Activated CD4-positive, alpha-beta T cell treated with anti-CD3 and anti-CD28 coated beads, Interleukin-2, amount 10 ng/mL, durations not matched to agents 24 days and 14 days (primary cell): ENCODE results near the gene LIME1. TPM values are rescaled to one million over a fixed set of nuclear protein-coding genes. Genes with fewer than 3 reads are reported as not detected.

Experiments
- DNase-seq: peaks from one replicate; pipeline ENCODE4 v3.0.0; 2022
- H3K27ac Mint-ChIP-seq: one replicate; pipeline ENCODE4 v1.8.0; 2022; ENCODE audit warnings: mild to moderate bottlenecking, mixed read lengths
- H3K27me3 Mint-ChIP-seq: one replicate; pipeline ENCODE4 v1.8.0; 2022; ENCODE audit warnings: mixed read lengths
- H3K36me3 Mint-ChIP-seq: one replicate; pipeline ENCODE4 v1.8.0; 2022; ENCODE audit warnings: low read depth, mild to moderate bottlenecking, mixed read lengths
- H3K4me1 Mint-ChIP-seq: one replicate; pipeline ENCODE4 v1.8.0; 2021; ENCODE audit warnings: mixed read lengths
- H3K4me3 Mint-ChIP-seq: one replicate; pipeline ENCODE4 v1.8.0; 2022; ENCODE audit warnings: mild to moderate bottlenecking, moderate library complexity, mixed read lengths
- H3K9me3 Mint-ChIP-seq: one replicate; pipeline ENCODE4 v1.8.0; 2021; ENCODE audit warnings: mixed read lengths
- intact Hi-C: fragments of 100-400 bp; cut with micrococcal nuclease; formaldehyde crosslinking; loops from one replicate; pipeline ENCODE4 v1.15.1; 2023
- total RNA-seq: library from RNA; stranded (reverse); gene quantifications from 2 replicates; pipeline ENCODE4 v1.2.3, GENCODE V29; 2022

LIME1 gene
- total RNA-seq, 1 donor from 2014 or later, result 12.2 TPM

GRCh38 chr20:63741676-63742380 lies 5.4 kb downstream of the LIME1 start:
- H3K9me3 Mint-ChIP-seq, result no peaks in the 10 kb centered on the region
- no peaks in the 10 kb centered on the region for H3K27me3 Mint-ChIP-seq
- H3K36me3 Mint-ChIP-seq, result peaks cover 3% of the 10 kb centered on the region
- H3K4me3 Mint-ChIP-seq, result peak overlapping the region; percentile 51
- intact Hi-C loops, result loop anchor here (5.0 kb wide), 1 partner anchor 35 kb away; the partner anchor contains the start of genes ARFRP1 and ZGPAT
- no peak overlapping the region for H3K27ac Mint-ChIP-seq
- no peak for DNase-seq
- H3K4me1 Mint-ChIP-seq, result peaks cover 5% of the 10 kb centered on the region

DNA sequence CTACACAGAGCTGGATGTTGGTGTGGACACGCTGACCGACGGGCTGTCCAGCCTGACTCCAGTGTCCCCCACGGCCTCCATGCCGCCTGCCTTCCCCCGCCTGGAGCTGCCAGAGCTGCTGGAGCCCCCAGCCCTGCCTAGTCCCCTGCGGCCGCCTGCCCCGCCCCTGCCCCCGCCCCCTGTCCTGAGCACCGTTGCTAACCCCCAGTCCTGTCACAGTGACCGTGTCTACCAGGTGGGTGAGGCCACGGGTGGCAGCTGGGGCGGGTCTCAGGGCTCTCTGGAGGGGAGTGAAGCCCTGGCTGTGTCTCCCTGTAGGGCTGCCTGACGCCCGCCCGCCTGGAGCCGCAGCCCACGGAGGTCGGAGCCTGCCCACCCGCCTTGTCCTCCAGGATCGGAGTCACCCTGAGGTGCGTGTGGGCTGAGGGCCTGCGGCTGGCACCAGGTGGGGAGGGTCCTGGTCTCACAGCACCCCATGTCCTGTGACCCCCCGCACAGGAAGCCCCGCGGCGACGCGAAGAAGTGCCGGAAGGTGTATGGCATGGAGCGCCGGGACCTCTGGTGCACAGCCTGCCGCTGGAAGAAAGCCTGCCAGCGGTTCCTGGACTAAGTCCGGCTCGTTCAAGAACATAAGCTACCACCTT lies 6.0 kb downstream of the LIME1 start:
- peaks cover 3% of the 10 kb centered on the region for H3K36me3 Mint-ChIP-seq
- DNase-seq, result no peak
- peaks cover 3% of the 10 kb centered on the region for H3K4me1 Mint-ChIP-seq
- H3K9me3 Mint-ChIP-seq, result no peaks in the 10 kb centered on the region
- intact Hi-C loops, result loop anchor here (5.0 kb wide), 1 partner anchor 35 kb away; the partner anchor contains the start of genes ARFRP1 and ZGPAT
- H3K27ac Mint-ChIP-seq, result no peak overlapping the region
- H3K4me3 Mint-ChIP-seq, result no peak overlapping the region
- H3K27me3 Mint-ChIP-seq, result no peaks in the 10 kb centered on the region

- no peaks in the 10 kb centered on the region for H3K9me3 Mint-ChIP-seq
- H3K27ac Mint-ChIP-seq, result no peak overlapping the region
- H3K4me1 Mint-ChIP-seq, result peaks cover 2% of the 10 kb centered on the region
- H3K36me3 Mint-ChIP-seq, result peaks cover 3% of the 10 kb centered on the region
- intact Hi-C loops, result loop anchor here (5.0 kb wide), 1 partner anchor 36 kb away; the partner anchor contains the start of genes ARFRP1 and ZGPAT
- no peak overlapping the region for H3K4me3 Mint-ChIP-seq
- no peak for DNase-seq
- H3K27me3 Mint-ChIP-seq, result no peaks in the 10 kb centered on the region
These were observed 6.9 kb downstream of the LIME1 start for GRCh38 chr20:63743210-63743970.

DNA sequence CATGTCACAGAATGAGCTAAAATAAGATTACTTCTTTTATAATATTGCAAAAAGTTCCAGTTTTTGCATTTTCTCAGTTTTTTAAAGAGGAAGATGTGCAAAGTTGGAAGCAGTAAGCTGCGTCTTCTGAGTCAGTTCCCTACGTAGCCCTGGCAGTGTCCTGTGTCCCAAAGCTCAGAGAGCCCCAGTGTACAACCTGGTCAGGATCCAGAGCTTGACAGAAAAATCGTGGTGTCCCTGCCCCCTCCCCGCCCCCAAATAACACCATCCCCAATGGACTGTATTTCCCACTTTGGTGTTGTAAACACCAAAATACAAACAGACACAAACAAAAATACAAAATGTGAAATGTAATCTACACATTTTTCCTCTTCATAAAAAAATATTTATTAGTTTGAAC lies 7.7 kb downstream of the LIME1 start:
- Mint-ChIP-seq H3K4me1 (no peaks in the 10 kb centered on the region), H3K27ac (no peak overlapping the region), H3K9me3 (no peaks in the 10 kb centered on the region), H3K36me3 (peaks cover 3% of the 10 kb centered on the region), H3K27me3 (no peaks in the 10 kb centered on the region), H3K4me3 (no peak overlapping the region)
- intact Hi-C loops, result loop anchor here (5.0 kb wide), 1 partner anchor 37 kb away; the partner anchor contains the start of genes ARFRP1 and ZGPAT
- DNase-seq, result no peak

DNA sequence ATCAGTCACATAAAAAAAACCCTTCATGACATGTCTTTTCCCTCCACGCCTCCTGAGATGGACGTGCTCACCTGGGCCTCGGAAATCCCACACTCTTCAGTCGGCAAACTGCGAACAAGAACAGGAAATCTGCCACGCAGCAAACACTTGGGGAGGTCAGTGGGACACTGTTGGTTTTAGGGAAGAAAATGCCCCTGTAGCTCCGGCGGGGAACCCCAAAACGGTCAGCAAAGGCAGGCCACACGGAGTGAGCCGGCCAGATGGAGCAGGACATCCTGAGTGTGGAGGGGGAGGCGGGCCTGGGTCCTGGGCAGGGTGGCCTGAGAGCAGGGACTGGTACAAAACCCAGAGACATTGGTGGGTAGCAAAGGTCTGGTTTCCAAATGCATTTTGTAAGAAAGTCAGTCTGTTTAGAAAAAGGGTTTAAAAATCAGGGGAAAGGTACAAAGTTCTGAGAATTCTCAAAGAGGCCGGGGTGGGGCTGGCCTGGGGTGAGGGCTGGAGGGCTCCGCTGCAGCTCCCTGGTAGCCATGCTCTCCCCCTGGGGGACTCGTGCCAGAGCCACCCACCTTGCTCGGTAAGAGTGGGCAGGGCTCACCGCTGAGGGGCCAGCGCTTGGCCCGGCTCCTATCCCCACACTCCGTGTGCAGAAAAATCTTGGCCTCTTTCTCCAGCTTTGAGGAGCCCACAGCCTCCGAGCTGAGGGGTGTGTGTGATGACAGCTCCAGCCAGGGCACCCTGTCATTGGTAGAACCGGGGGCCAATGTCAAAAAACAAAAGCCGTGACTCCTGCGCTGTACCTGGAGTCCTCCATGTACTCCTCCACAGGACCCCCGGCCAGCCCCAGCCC lies 8.3 kb downstream of the LIME1 start:
- no peak for DNase-seq
- intact Hi-C loops, result loop anchor here (5.0 kb wide), 1 partner anchor 37 kb away; the partner anchor contains the start of genes ARFRP1 and ZGPAT
- no peaks in the 10 kb centered on the region for H3K9me3 Mint-ChIP-seq
- H3K4me3 Mint-ChIP-seq, result no peak overlapping the region
- peaks cover 3% of the 10 kb centered on the region for H3K36me3 Mint-ChIP-seq
- peaks cover 3% of the 10 kb centered on the region for H3K4me1 Mint-ChIP-seq
- no peaks in the 10 kb centered on the region for H3K27me3 Mint-ChIP-seq
- no peak overlapping the region for H3K27ac Mint-ChIP-seq

DNA sequence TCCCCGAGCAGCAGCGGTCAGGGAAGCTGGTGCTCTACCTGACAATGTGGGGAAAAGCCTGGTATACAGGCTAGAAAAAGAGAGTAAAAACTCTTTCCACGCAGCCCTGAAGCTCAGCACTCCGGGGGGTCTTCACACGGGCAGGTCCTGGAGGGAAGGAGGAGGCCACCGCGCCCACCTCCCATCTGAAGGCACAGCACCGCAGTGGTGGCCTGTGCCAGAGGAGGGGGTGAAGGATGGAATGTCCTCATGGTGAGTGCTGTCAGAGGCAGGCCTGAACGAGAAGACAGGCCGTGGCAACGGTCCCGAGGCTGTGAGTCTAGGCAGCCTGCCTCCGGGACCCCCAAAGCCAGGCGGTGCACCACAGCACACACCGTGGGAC lies 9.0 kb downstream of the LIME1 start:
- Mint-ChIP-seq H3K27me3 (no peaks in the 10 kb centered on the region), H3K27ac (no peak overlapping the region), H3K9me3 (no peaks in the 10 kb centered on the region), H3K4me1 (peaks cover 3% of the 10 kb centered on the region), H3K36me3 (peaks cover 3% of the 10 kb centered on the region), H3K4me3 (no peak overlapping the region)
- DNase-seq, result no peak
- intact Hi-C loops, result no loop called here

- no peaks in the 10 kb centered on the region for H3K9me3 Mint-ChIP-seq
- no peaks in the 10 kb centered on the region for H3K27me3 Mint-ChIP-seq
- peaks cover 3% of the 10 kb centered on the region for H3K36me3 Mint-ChIP-seq
- H3K4me3 Mint-ChIP-seq, result no peak overlapping the region
- DNase-seq, result no peak
- intact Hi-C loops, result no loop called here
- H3K27ac Mint-ChIP-seq, result no peak overlapping the region
- peaks cover 8% of the 10 kb centered on the region for H3K4me1 Mint-ChIP-seq
These were observed 9.7 kb downstream of the LIME1 start for GRCh38 chr20:63745961-63746731.

DNA sequence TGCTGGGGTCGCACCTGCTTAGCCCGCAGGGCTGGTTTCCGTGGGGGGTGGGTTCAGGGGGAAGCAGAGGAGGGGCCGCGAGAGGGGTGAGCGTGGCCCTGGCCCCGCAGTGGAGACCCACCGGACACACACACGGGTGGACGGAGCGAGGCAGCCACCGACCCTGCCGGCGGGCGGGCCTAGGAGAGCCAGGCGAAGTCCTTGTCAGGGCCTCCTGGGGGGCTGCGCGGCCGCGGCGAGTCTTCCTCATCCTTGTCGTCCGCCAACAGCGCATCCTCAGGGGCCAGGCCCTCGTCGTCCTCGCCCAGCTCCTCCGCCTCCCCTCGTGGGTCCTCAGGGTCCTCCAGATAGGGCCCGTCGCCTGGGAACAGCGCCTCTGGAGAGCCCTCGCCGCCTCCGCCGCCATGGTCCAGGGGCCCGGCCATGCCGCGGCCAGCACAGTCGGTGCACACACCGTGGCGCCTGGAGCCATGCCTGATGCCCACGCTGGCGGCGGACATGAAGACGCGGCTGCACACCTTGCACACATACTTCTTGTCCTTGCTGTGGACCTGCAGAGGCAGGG lies 10.4 kb downstream of the LIME1 start:
- H3K27ac Mint-ChIP-seq, result no peak overlapping the region
- no peak for DNase-seq
- H3K4me3 Mint-ChIP-seq, result no peak overlapping the region
- H3K27me3 Mint-ChIP-seq, result no peaks in the 10 kb centered on the region
- H3K4me1 Mint-ChIP-seq, result peaks cover 11% of the 10 kb centered on the region
- intact Hi-C loops, result no loop called here
- no peaks in the 10 kb centered on the region for H3K9me3 Mint-ChIP-seq
- H3K36me3 Mint-ChIP-seq, result peaks cover 3% of the 10 kb centered on the region

DNA sequence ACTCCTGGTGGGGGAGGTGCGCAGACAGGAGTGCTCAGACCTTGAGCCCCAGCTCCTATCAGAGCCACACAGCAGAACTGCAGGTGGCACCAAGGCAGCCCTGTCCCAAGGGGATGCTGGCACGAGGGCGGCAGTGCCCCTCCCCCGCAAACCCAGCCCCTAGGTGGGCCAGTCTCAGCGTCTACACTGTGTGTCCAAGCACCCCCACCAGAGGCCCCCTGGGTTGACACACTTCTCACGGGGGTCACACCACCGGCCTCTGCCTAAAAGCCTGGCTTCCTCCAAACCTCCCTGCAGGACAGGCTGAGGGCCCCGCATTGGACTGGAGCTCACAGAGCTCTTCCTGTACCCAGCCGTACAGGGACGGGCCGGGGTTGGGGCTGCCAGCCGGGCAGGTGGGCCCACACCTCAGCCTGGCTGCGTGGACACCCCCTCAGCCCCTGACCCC lies 11.2 kb downstream of the LIME1 start:
- no peak overlapping the region for H3K4me3 Mint-ChIP-seq
- peaks cover 3% of the 10 kb centered on the region for H3K36me3 Mint-ChIP-seq
- intact Hi-C loops, result no loop called here
- no peaks in the 10 kb centered on the region for H3K9me3 Mint-ChIP-seq
- no peak overlapping the region for H3K27ac Mint-ChIP-seq
- H3K4me1 Mint-ChIP-seq, result peaks cover 11% of the 10 kb centered on the region
- H3K27me3 Mint-ChIP-seq, result no peaks in the 10 kb centered on the region
- DNase-seq, result no peak

DNA sequence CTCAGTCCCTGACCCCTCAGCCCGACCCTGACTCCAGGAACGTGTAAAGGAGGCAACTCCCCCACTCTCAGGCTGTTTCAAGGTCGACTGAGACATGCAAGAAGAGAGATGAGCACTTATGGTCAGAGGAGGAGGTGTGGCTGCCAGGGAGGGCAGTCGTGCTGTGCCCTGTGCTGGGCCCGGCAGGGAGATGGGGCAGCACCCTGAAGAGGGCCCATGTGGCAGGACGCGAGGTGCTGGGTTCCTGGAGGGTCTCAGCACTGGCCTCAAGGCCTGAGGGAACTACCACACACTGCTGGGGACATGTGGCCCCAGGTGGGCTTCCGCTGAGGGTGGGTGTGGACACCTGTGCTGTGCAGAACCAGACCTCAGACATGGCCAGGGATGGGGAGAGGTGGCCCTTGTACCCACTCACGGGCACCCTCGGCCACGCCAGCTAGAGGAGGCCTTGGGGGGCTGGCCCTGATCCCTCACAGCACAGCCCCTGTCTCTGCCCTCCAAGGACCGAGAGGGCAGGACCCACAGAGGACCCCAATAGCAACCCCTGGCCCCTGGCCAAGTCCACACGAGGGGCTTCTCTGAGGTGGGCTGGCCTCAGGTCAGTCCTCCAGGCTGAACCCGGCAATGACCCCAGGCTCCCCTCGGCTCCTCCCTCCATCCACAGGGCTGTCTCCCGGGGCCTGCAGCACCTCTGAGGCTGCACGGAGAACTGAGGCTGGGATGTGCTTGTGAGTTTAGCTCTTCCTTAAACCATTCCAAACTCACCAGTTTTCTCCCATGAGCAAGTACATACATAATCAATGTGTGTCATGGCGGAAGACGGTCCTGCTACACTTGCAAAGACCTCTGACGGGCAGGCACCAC lies 11.8 kb downstream of the LIME1 start:
- DNase-seq, result peak; percentile 59
- Mint-ChIP-seq H3K4me1 (peaks cover 11% of the 10 kb centered on the region), H3K9me3 (no peaks in the 10 kb centered on the region), H3K36me3 (peaks cover 3% of the 10 kb centered on the region), H3K27ac (no peak overlapping the region), H3K27me3 (no peaks in the 10 kb centered on the region), H3K4me3 (no peak overlapping the region)
- intact Hi-C loops, result no loop called here

GRCh38 chr20:63748934-63749270 lies 12.4 kb downstream of the LIME1 start:
- no peaks in the 10 kb centered on the region for H3K36me3 Mint-ChIP-seq
- no peak overlapping the region for H3K4me3 Mint-ChIP-seq
- intact Hi-C loops, result no loop called here
- no peak for DNase-seq
- H3K9me3 Mint-ChIP-seq, result no peaks in the 10 kb centered on the region
- H3K4me1 Mint-ChIP-seq, result peaks cover 11% of the 10 kb centered on the region
- H3K27ac Mint-ChIP-seq, result no peak overlapping the region
- no peaks in the 10 kb centered on the region for H3K27me3 Mint-ChIP-seq
